SK-N-SH (cell line): ENCODE data around the gene CCDC141. TPM values are rescaled to one million over a fixed set of nuclear protein-coding genes. Genes with fewer than 3 reads are reported as not detected.

Source experiments
- CTCF ChIA-PET: fragments of 300-600, 350-600 bp; formaldehyde crosslinking; extraction: SDS; loops from one replicate; lab custom pipeline; 2021; lab: Yijun Ruan, JAX
- POLR2A ChIA-PET: fragments of 350-600 bp; sonication (Branson Sonifier 250); formaldehyde crosslinking; extraction: SDS; loops from one replicate; lab custom pipeline; 2020; ENCODE audit warnings: antibody characterized with exemption, inconsistent platforms; lab: Yijun Ruan, JAX
- DNase-seq: peaks from one replicate; pipeline ENCODE4 v3.0.0; 2012
- H2AFZ ChIP-seq: fragments of 200-600 bp; sonication (generic); 2 replicates; pipeline ENCODE4 v1.8.1; 2016; ENCODE audit warnings: antibody characterized with exemption, mild to moderate bottlenecking, low read depth
- H3F3A ChIP-seq: fragments of 200-600 bp; sonication (generic); replicated peaks from 2 replicates; pipeline ENCODE3; 2016; ENCODE audit warnings: antibody characterized with exemption, mild to moderate bottlenecking; ENCODE audit not compliant: insufficient read depth
- H3K27ac ChIP-seq, 2 experiments: fragments of 200-500 bp in 1 of 2; fragments of 200-600 bp in 1 of 2; sonication (Bioruptor generic) in 1 of 2; sonication (generic), shearing (Covaris generic) in 1 of 2; 2 replicates each; pipeline versions ENCODE4 v1.5.1 to v1.6.1; 2014 to 2016; ENCODE audit warnings: low read depth in 2 of 2, inconsistent platforms in 1 of 2, low read length in 1 of 2, mild to moderate bottlenecking in 1 of 2, mixed read lengths in 1 of 2
- H3K27me3 ChIP-seq: fragments of 200-600 bp; sonication (generic), shearing (Covaris generic); 2 replicates; pipeline ENCODE4 v1.6.1; 2016; ENCODE audit warnings: mixed run types; ENCODE audit not compliant: insufficient read depth
- H3K36me3 ChIP-seq, 2 experiments: fragments of 200-500 bp in 1 of 2; fragments of 200-600 bp in 1 of 2; sonication (Bioruptor generic) in 1 of 2; sonication (generic) in 1 of 2; replicated peaks in 1 of 2; 2 replicates each; pipeline versions ENCODE3 to v1.5.1; 2014 to 2016; ENCODE audit warnings: low read length in 1 of 2, mild to moderate bottlenecking in 1 of 2; ENCODE audit not compliant: insufficient read depth in 2 of 2, control insufficient read depth in 1 of 2
- H3K4me1 ChIP-seq, 2 experiments: fragments of 200-500 bp in 1 of 2; fragments of 200-600 bp in 1 of 2; sonication (Bioruptor generic) in 1 of 2; sonication (generic), shearing (Covaris generic) in 1 of 2; 2 replicates each; pipeline versions ENCODE4 v1.5.1 to v1.6.1; 2014 to 2016; ENCODE audit warnings: low read depth in 1 of 2, low read length in 1 of 2, mixed run types in 1 of 2; ENCODE audit not compliant: insufficient read depth in 2 of 2, control insufficient read depth in 1 of 2
- H3K4me2 ChIP-seq: fragments of 200-600 bp; sonication (generic), shearing (Covaris generic); 2 replicates; pipeline ENCODE4 v1.6.1; 2017; ENCODE audit warnings: mixed run types
- H3K4me3 ChIP-seq, 2 experiments: fragments of 200-500 bp in 1 of 2; fragments of 200-600 bp in 1 of 2; sonication (Bioruptor generic) in 1 of 2; sonication (generic), shearing (Covaris generic) in 1 of 2; 2 replicates each; pipeline versions ENCODE4 v1.5.1 to v1.8.1; 2014 to 2016; ENCODE audit warnings: low read depth in 2 of 2, inconsistent platforms in 1 of 2, low read length in 1 of 2, mild to moderate bottlenecking in 1 of 2, mixed read lengths in 1 of 2, moderate library complexity in 1 of 2
- H3K79me2 ChIP-seq: fragments of 200-600 bp; sonication (generic); 2 replicates; pipeline ENCODE4 v1.8.1; 2017; ENCODE audit warnings: mild to moderate bottlenecking; ENCODE audit not compliant: insufficient read depth
- H3K9ac ChIP-seq: fragments of 200-600 bp; sonication (generic); 2 replicates; pipeline ENCODE4 v1.6.1; 2017; ENCODE audit warnings: mixed run types
- H3K9me2 ChIP-seq: fragments of 200-600 bp; sonication (generic); 2 replicates; pipeline ENCODE4 v1.6.1; 2017; ENCODE audit warnings: mixed run types
- H3K9me3 ChIP-seq: fragments of 200-600 bp; sonication (generic); 2 replicates; pipeline ENCODE4 v1.6.1; 2017; ENCODE audit warnings: mixed run types, mild to moderate bottlenecking, moderate library complexity
- H4K20me1 ChIP-seq: fragments of 200-600 bp; sonication (generic); 2 replicates; pipeline ENCODE4 v1.6.1; 2017; ENCODE audit warnings: mild to moderate bottlenecking, mixed run types; ENCODE audit not compliant: insufficient read depth
- EZH2phosphoT487 ChIP-seq: fragments of 200-600 bp; sonication (generic); IDR thresholded peaks from 2 replicates; pipeline ENCODE4 v1.6.1; 2017; ENCODE audit warnings: low read depth, mixed run types, mild to moderate bottlenecking, antibody characterized with exemption, moderate library complexity, borderline replicate concordance
- FOXM1 ChIP-seq: IDR thresholded peaks from 2 replicates; pipeline ENCODE4 v1.4.0; 2012; ENCODE audit warnings: low read depth, mild to moderate bottlenecking
- IRF3 ChIP-seq: fragments of 150-350 bp; IDR thresholded peaks from 2 replicates; pipeline ENCODE4 v1.6.1; 2016; ENCODE audit warnings: mild to moderate bottlenecking, low read depth, low read length
- JUND ChIP-seq: IDR thresholded peaks from 2 replicates; pipeline ENCODE4 v1.4.0; 2012
- MEF2A ChIP-seq: IDR thresholded peaks from 2 replicates; pipeline ENCODE4 v1.4.0; 2012; ENCODE audit warnings: low read depth, borderline replicate concordance
- MXI1 ChIP-seq: IDR thresholded peaks from 2 replicates; pipeline ENCODE4 v1.6.1; 2012; ENCODE audit warnings: mild to moderate bottlenecking, low read depth, low read length, improper control_type of control experiment
- NFIC ChIP-seq: IDR thresholded peaks from 2 replicates; pipeline ENCODE4 v1.4.0; 2012; ENCODE audit warnings: borderline replicate concordance
- POLR2AphosphoS5 ChIP-seq: IDR thresholded peaks from 2 replicates; pipeline ENCODE4 v1.6.1; 2012; ENCODE audit warnings: low read depth, low read length
- RAD21 ChIP-seq: IDR thresholded peaks from 2 replicates; pipeline ENCODE4 v1.6.1; 2012; ENCODE audit warnings: mild to moderate bottlenecking, low read length
- RCOR1 ChIP-seq: fragments of 150-350 bp; IDR thresholded peaks from 2 replicates; pipeline ENCODE4 v1.6.1; 2017; ENCODE audit warnings: antibody characterized with exemption, low read length
- RFX5 ChIP-seq: IDR thresholded peaks from 2 replicates; pipeline ENCODE4 v1.6.1; 2012; ENCODE audit warnings: mild to moderate bottlenecking, improper control_type of control experiment, low read length
- TAF1 ChIP-seq: IDR thresholded peaks from 2 replicates; pipeline ENCODE4 v1.6.1; 2012; ENCODE audit warnings: low read depth, mild to moderate bottlenecking, low read length, moderate library complexity, borderline replicate concordance
- TCF12 ChIP-seq: IDR thresholded peaks from 2 replicates; pipeline ENCODE4 v1.4.0; 2012
- TEAD4 ChIP-seq: IDR thresholded peaks from 2 replicates; pipeline ENCODE4 v1.4.0; 2012; ENCODE audit warnings: mild to moderate bottlenecking, borderline replicate concordance; ENCODE audit not compliant: insufficient read depth
- USF1 ChIP-seq: IDR thresholded peaks from 2 replicates; pipeline ENCODE4 v1.4.0; 2012; ENCODE audit warnings: low read depth, borderline replicate concordance
- YY1 ChIP-seq: IDR thresholded peaks from 2 replicates; pipeline ENCODE4 v1.4.0; 2012; ENCODE audit warnings: low read depth, mild to moderate bottlenecking
- WGBS: methylation state at CpG from one replicate; pipeline ENCODE4 v1.1.6; 2017; ENCODE audit warnings: low lambda C conversion rate; 5-methylcytosine and 5-hydroxymethylcytosine counted together
- polyA plus RNA-seq, 3 experiments: library from polyadenylated mRNA; depleted of rRNA; stranded (reverse); fragments of >200 nt; gene quantifications; 2 replicates each; pipeline ENCODE4 v1.2.3, GENCODE V29; 2012
- TF ChIP-seq, protein P1 (sequence below): IDR thresholded peaks from 2 replicates; pipeline ENCODE4 v1.4.0; 2012; ENCODE audit warnings: low read depth
- TF ChIP-seq, protein P2 (sequence below): IDR thresholded peaks from 2 replicates; pipeline ENCODE4 v1.4.0; 2012; ENCODE audit warnings: low read depth, borderline replicate concordance
- TF ChIP-seq, protein P3 (sequence below): IDR thresholded peaks from 2 replicates; pipeline ENCODE4; 2012
- TF ChIP-seq, protein P4 (sequence below): IDR thresholded peaks from 2 replicates; pipeline ENCODE4 v1.6.1; 2012; ENCODE audit warnings: mild to moderate bottlenecking, low read depth, low read length, moderate library complexity

The CCDC141 gene
- polyA plus RNA-seq, 1 of the 3 experiments (the other 2 are of a cell fraction) = 0.02 TPM

DNA sequence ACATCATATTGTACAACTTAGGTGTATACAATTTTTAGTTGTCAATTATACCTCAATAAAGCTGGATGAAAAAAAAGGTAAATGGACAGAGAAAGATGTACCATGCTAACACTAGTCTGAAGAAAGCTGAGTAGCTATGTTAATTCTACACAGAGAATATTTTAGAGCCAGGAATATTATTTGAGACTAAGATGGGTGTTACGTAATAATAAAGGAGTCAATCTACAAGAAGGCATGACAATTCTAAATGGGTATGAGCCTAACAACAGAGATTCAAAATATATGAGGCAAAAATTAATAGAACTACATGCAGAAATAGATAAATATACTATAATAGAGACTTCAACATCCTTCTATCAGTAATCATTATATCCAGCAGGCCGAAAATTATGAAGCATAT, 69.1 kb downstream of the CCDC141 start:
- no peak overlapping the region for H3K9ac ChIP-seq
- no peak overlapping the region for H3K27ac ChIP-seq
- H3K4me3 ChIP-seq = no peak overlapping the region
- no peak overlapping the region for H2AFZ ChIP-seq
- H3K27me3 ChIP-seq = no peaks in the 10 kb centered on the region
- no peaks in the 10 kb centered on the region for H3K9me2 ChIP-seq
- ChIA-PET POLR2A (no interaction called here), CTCF (interaction anchor here (1.3 kb wide), 1 partner anchor 12 kb away, joined by 4 read pairs; no protein-coding TSS in a partner anchor)
- no peak overlapping the region for H3K4me2 ChIP-seq
- TF ChIP-seq MEF2A = no peak
- no peak for TF ChIP-seq IRF3
- TF ChIP-seq JUND = no peak
- TF ChIP-seq, protein P1, sequence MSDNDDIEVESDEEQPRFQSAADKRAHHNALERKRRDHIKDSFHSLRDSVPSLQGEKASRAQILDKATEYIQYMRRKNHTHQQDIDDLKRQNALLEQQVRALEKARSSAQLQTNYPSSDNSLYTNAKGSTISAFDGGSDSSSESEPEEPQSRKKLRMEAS = no peak
- TF ChIP-seq USF1 = no peak
- TF ChIP-seq, protein P2, sequence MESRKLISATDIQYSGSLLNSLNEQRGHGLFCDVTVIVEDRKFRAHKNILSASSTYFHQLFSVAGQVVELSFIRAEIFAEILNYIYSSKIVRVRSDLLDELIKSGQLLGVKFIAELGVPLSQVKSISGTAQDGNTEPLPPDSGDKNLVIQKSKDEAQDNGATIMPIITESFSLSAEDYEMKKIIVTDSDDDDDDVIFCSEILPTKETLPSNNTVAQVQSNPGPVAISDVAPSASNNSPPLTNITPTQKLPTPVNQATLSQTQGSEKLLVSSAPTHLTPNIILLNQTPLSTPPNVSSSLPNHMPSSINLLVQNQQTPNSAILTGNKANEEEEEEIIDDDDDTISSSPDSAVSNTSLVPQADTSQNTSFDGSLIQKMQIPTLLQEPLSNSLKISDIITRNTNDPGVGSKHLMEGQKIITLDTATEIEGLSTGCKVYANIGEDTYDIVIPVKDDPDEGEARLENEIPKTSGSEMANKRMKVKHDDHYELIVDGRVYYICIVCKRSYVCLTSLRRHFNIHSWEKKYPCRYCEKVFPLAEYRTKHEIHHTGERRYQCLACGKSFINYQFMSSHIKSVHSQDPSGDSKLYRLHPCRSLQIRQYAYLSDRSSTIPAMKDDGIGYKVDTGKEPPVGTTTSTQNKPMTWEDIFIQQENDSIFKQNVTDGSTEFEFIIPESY = no peak
- no peak for TF ChIP-seq TAF1
- no peak for TF ChIP-seq YY1
- TF ChIP-seq POLR2AphosphoS5 = no peak
- no peak for TF ChIP-seq FOXM1
- no peak for TF ChIP-seq MXI1
- no peak for TF ChIP-seq EZH2phosphoT487
- no peak for TF ChIP-seq TCF12
- TF ChIP-seq, protein P3, sequence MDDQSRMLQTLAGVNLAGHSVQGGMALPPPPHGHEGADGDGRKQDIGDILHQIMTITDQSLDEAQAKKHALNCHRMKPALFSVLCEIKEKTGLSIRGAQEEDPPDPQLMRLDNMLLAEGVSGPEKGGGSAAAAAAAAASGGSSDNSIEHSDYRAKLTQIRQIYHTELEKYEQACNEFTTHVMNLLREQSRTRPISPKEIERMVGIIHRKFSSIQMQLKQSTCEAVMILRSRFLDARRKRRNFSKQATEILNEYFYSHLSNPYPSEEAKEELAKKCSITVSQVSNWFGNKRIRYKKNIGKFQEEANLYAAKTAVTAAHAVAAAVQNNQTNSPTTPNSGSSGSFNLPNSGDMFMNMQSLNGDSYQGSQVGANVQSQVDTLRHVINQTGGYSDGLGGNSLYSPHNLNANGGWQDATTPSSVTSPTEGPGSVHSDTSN = no peak
- TF ChIP-seq, protein P4, sequence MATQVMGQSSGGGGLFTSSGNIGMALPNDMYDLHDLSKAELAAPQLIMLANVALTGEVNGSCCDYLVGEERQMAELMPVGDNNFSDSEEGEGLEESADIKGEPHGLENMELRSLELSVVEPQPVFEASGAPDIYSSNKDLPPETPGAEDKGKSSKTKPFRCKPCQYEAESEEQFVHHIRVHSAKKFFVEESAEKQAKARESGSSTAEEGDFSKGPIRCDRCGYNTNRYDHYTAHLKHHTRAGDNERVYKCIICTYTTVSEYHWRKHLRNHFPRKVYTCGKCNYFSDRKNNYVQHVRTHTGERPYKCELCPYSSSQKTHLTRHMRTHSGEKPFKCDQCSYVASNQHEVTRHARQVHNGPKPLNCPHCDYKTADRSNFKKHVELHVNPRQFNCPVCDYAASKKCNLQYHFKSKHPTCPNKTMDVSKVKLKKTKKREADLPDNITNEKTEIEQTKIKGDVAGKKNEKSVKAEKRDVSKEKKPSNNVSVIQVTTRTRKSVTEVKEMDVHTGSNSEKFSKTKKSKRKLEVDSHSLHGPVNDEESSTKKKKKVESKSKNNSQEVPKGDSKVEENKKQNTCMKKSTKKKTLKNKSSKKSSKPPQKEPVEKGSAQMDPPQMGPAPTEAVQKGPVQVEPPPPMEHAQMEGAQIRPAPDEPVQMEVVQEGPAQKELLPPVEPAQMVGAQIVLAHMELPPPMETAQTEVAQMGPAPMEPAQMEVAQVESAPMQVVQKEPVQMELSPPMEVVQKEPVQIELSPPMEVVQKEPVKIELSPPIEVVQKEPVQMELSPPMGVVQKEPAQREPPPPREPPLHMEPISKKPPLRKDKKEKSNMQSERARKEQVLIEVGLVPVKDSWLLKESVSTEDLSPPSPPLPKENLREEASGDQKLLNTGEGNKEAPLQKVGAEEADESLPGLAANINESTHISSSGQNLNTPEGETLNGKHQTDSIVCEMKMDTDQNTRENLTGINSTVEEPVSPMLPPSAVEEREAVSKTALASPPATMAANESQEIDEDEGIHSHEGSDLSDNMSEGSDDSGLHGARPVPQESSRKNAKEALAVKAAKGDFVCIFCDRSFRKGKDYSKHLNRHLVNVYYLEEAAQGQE = no peak
- TF ChIP-seq TEAD4 = no peak
- TF ChIP-seq RFX5 = no peak
- TF ChIP-seq NFIC = no peak
- TF ChIP-seq RAD21 = no peak
- TF ChIP-seq RCOR1 = no peak
- DNase-seq = no peak
- no peaks in the 10 kb centered on the region for H3K79me2 ChIP-seq
- H3K4me1 ChIP-seq = no peaks in the 10 kb centered on the region
- H3K36me3 ChIP-seq = no peaks in the 10 kb centered on the region
- H4K20me1 ChIP-seq = no peaks in the 10 kb centered on the region
- no peaks in the 10 kb centered on the region for H3F3A ChIP-seq
- no peaks in the 10 kb centered on the region for H3K9me3 ChIP-seq
- WGBS = 21% methylated on average over 2 of the region's 2 CpGs
